Tibial nerve (tissue), 4 donors: ENCODE measurements around the gene CAB39L.

Experiments
- CTCF ChIP-seq, 5 experiments: fragments of 200-600 bp in 3 of 5; fragments of 450-650 bp in 2 of 5; sonication (generic) in 3 of 5; IDR thresholded peaks; one replicate each; pipeline ENCODE4 v1.5.1; 2016 to 2019; ENCODE audit warnings: antibody characterized with exemption in 5 of 5, mild to moderate bottlenecking in 3 of 5, moderate library complexity in 2 of 5
- EP300 ChIP-seq, 2 donors: sonication (generic); formaldehyde crosslinking; IDR thresholded peaks; one replicate each; pipeline ENCODE4 v1.6.1; 2017; ENCODE audit warnings: antibody characterized with exemption in 2 of 2, mild to moderate bottlenecking in 1 of 2

GRCh38 chr13:49448753-49449152 lies 4.9 kb upstream of the CAB39L start:
- TF ChIP-seq CTCF (IDR thresholded peaks at IDR 0.05) (no peak), EP300 (IDR thresholded peaks at IDR 0.05) (no peak)
